HepG2 (cell line): ENCODE measurements around the gene CAPN11. TPM values are rescaled to one million over a fixed set of nuclear protein-coding genes. Genes with fewer than 3 reads are reported as not detected.

Experiments
- CEBPB ChIP-seq: IDR thresholded peaks from 2 replicates; pipeline ENCODE4 v1.6.1; 2011; ENCODE audit warnings: low read depth, low read length, improper control_type of control experiment, borderline replicate concordance
- CREB1 ChIP-seq, 2 experiments: fragments of 450-650 bp in 1 of 2; IDR thresholded peaks; 2 replicates each; pipeline ENCODE4 v1.6.1; 2016 to 2017; ENCODE audit warnings: control low read depth in 1 of 2, mild to moderate bottlenecking in 1 of 2, missing compliant biosample characterization in 1 of 2, missing genetic modification characterization in 1 of 2
- FOSL2 ChIP-seq: sonication (generic); formaldehyde crosslinking; IDR thresholded peaks from 2 replicates; pipeline ENCODE4 v1.4.0; 2020; ENCODE audit warnings: missing genetic modification reagents
- HNF4A ChIP-seq: sonication (generic); formaldehyde crosslinking; IDR thresholded peaks from 2 replicates; pipeline ENCODE4 v1.4.0; 2020; ENCODE audit warnings: missing genetic modification reagents
- HOXA3 ChIP-seq: sonication (generic); formaldehyde crosslinking; IDR thresholded peaks from 2 replicates; pipeline ENCODE4 v1.5.0; 2020; ENCODE audit warnings: missing genetic modification reagents
- JUN ChIP-seq: sonication (generic); formaldehyde crosslinking; IDR thresholded peaks from 2 replicates; pipeline ENCODE4 v1.4.0; 2020; ENCODE audit warnings: mild to moderate bottlenecking, missing genetic modification reagents
- NR2F6 ChIP-seq, 2 experiments: IDR thresholded peaks; 2 replicates each; pipeline ENCODE4 v1.6.1; 2016; ENCODE audit warnings: antibody characterized with exemption in 1 of 2, mild to moderate bottlenecking in 1 of 2
- SIX1 ChIP-seq: sonication (generic); formaldehyde crosslinking; IDR thresholded peaks from 2 replicates; pipeline ENCODE4 v1.4.0; 2020; ENCODE audit warnings: missing genetic modification reagents, borderline replicate concordance
- SOX6 ChIP-seq, 2 experiments: fragments of 450-650 bp in 1 of 2; sonication (generic) in 1 of 2; formaldehyde crosslinking in 1 of 2; IDR thresholded peaks; 2 replicates each; pipeline versions ENCODE4 v1.4.0 to v1.6.1; 2017 to 2020; ENCODE audit warnings: antibody characterized with exemption in 1 of 2, mild to moderate bottlenecking in 1 of 2, missing genetic modification reagents in 1 of 2
- TEAD3 ChIP-seq: optimal IDR thresholded peaks from 2 replicates; pipeline ENCODE3; 2016; ENCODE audit warnings: borderline replicate concordance
- ZFX ChIP-seq: sonication (generic); formaldehyde crosslinking; IDR thresholded peaks from 2 replicates; pipeline ENCODE4 v1.4.0; 2020; ENCODE audit warnings: mild to moderate bottlenecking, low read depth, missing genetic modification reagents, moderate library complexity
- ZNF3 ChIP-seq: IDR thresholded peaks from 2 replicates; pipeline ENCODE4 v1.7.0; 2017; ENCODE audit warnings: inconsistent platforms
- ZNF33B ChIP-seq: sonication (generic); formaldehyde crosslinking; IDR thresholded peaks from 2 replicates; pipeline ENCODE4 v1.5.1; 2020; ENCODE audit warnings: mild to moderate bottlenecking, missing genetic modification reagents
- ZNF546 ChIP-seq: sonication (generic); formaldehyde crosslinking; conservative IDR thresholded peaks from 2 replicates; pipeline ENCODE4 v1.8.1; 2023; ENCODE audit warnings: mild to moderate bottlenecking, missing genetic modification reagents
- ZNF616 ChIP-seq: sonication (generic); formaldehyde crosslinking; IDR thresholded peaks from 2 replicates; pipeline ENCODE4 v1.5.0; 2020; ENCODE audit warnings: low read depth, mild to moderate bottlenecking, missing genetic modification reagents
- ZNF644 ChIP-seq: IDR thresholded peaks from 2 replicates; pipeline ENCODE4 v1.6.1; 2016; ENCODE audit warnings: low read depth
- polyA plus RNA-seq, 8 experiments: library from polyadenylated mRNA; depleted of rRNA in 3 of 8; stranded (reverse) in 7 of 8; unstranded in 1 of 8; fragments of >200 nt; fragmentation: Illumina TruSeq in 4 of 8; extraction: Trizol in 4 of 8; gene quantifications; 2 replicates each; pipeline versions ENCODE4 v1.2.1 to v1.2.3, GENCODE V29; 2011 to 2016; ENCODE audit warnings: low read depth in 4 of 8, missing spikeins in 1 of 8, mixed read lengths in 1 of 8; ENCODE audit not compliant: insufficient read depth in 1 of 8
- total RNA-seq, 5 experiments: library from RNA; depleted of rRNA; stranded (reverse); fragments of >200 nt; fragmentation: Illumina TruSeq; extraction: Trizol; gene quantifications; 2 replicates each; pipeline ENCODE4 v1.2.3, GENCODE V29; 2016; ENCODE audit warnings: low read depth in 1 of 5
- TF ChIP-seq, protein P1 (sequence below): sonication (generic); formaldehyde crosslinking; IDR thresholded peaks from 2 replicates; pipeline ENCODE4 v1.4.0; 2020; ENCODE audit warnings: missing genetic modification reagents
- TF ChIP-seq, protein P2 (sequence below): IDR thresholded peaks from 2 replicates; pipeline ENCODE4 v1.6.1; 2012; ENCODE audit warnings: low read depth, low read length, improper control_type of control experiment
- TF ChIP-seq, protein P3 (sequence below): sonication (generic); formaldehyde crosslinking; IDR thresholded peaks from 2 replicates; pipeline ENCODE4 v1.8.0; 2022; ENCODE audit warnings: missing genetic modification reagents, mild to moderate bottlenecking, inconsistent platforms, borderline replicate concordance
- TF ChIP-seq, protein P4 (sequence below): sonication (generic); formaldehyde crosslinking; IDR thresholded peaks from 2 replicates; pipeline ENCODE4 v1.4.0; 2020; ENCODE audit warnings: missing genetic modification reagents
- TF ChIP-seq, protein P5 (sequence below): sonication (generic); formaldehyde crosslinking; IDR thresholded peaks from 2 replicates; pipeline ENCODE4 v1.4.0; 2020; ENCODE audit warnings: missing genetic modification reagents

CAPN11 gene
- total and polyA plus RNA-seq, 2 of the 13 experiments (the other 11 are each of a cell fraction or from before 2014, with no cell fraction given) = 0.07 to 0.11 TPM

DNA sequence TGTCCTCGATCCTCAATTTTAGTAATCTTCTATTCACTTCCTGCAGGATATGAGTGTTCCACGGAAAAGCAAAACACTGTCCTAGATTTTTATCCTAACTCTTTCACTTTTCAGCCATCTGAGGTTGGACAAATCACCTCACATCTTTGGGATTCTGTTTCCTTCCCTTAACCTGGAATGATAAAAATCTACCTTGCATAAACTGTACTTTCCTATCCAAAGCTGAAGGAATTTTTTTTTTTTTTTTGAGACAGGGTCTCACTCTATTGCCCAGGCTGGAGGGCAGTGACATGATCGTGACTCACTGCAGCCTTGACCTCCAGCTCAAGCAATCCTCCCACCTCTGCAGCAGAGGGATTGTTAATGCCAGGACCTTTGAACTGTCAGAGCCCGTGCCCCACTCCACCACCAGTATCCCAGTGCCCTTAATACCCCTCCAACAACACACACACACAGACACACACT lies 20.5 kb downstream of the CAPN11 start (continued):
- TF ChIP-seq, protein P1, sequence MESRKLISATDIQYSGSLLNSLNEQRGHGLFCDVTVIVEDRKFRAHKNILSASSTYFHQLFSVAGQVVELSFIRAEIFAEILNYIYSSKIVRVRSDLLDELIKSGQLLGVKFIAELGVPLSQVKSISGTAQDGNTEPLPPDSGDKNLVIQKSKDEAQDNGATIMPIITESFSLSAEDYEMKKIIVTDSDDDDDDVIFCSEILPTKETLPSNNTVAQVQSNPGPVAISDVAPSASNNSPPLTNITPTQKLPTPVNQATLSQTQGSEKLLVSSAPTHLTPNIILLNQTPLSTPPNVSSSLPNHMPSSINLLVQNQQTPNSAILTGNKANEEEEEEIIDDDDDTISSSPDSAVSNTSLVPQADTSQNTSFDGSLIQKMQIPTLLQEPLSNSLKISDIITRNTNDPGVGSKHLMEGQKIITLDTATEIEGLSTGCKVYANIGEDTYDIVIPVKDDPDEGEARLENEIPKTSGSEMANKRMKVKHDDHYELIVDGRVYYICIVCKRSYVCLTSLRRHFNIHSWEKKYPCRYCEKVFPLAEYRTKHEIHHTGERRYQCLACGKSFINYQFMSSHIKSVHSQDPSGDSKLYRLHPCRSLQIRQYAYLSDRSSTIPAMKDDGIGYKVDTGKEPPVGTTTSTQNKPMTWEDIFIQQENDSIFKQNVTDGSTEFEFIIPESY (CRISPR knock-in tag) = 0 out of 2 replicates have a peak, but pooled peaks have one; percentile 19
- peak; percentile 76; the same call in 1 of the 2 replicates for TF ChIP-seq JUN
- TF ChIP-seq, protein P2, sequence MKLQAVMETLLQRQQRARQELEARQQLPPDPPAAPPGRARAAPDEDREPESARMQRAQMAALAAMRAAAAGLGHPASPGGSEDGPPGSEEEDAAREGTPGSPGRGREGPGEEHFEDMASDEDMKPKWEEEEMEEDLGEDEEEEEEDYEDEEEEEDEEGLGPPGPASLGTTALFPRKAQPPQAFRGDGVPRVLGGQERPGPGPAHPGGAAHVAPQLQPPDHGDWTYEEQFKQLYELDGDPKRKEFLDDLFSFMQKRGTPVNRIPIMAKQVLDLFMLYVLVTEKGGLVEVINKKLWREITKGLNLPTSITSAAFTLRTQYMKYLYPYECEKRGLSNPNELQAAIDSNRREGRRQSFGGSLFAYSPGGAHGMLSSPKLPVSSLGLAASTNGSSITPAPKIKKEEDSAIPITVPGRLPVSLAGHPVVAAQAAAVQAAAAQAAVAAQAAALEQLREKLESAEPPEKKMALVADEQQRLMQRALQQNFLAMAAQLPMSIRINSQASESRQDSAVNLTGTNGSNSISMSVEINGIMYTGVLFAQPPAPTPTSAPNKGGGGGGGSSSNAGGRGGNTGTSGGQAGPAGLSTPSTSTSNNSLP = peak; percentile 72
- TF ChIP-seq, protein P3, sequence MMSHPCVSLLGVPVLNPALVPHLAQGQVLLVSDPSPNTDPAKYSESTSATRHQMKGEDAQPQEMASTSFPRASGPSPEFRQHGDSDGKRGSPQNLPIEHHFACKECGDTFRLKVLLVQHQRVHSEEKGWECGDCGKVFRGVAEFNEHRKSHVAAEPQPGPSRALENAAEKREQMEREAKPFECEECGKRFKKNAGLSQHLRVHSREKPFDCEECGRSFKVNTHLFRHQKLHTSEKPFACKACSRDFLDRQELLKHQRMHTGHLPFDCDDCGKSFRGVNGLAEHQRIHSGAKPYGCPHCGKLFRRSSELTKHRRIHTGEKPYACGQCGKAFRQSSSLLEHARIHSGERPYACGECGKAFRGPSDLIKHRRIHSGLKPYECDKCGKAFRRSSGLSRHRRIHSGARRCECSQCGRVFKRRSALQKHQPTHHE (CRISPR knock-in tag) = no peak
- peak; percentile 45; the same call in 1 of the 2 replicates for TF ChIP-seq CREB1 (IDR thresholded peaks at IDR 0.05)
- TF ChIP-seq CREB1 (CRISPR knock-in tag; IDR thresholded peaks at IDR 0.05) = no peak
- no peak for TF ChIP-seq ZNF616
- no peak for TF ChIP-seq ZNF546 (CRISPR knock-in tag)
- TF ChIP-seq, protein P4, sequence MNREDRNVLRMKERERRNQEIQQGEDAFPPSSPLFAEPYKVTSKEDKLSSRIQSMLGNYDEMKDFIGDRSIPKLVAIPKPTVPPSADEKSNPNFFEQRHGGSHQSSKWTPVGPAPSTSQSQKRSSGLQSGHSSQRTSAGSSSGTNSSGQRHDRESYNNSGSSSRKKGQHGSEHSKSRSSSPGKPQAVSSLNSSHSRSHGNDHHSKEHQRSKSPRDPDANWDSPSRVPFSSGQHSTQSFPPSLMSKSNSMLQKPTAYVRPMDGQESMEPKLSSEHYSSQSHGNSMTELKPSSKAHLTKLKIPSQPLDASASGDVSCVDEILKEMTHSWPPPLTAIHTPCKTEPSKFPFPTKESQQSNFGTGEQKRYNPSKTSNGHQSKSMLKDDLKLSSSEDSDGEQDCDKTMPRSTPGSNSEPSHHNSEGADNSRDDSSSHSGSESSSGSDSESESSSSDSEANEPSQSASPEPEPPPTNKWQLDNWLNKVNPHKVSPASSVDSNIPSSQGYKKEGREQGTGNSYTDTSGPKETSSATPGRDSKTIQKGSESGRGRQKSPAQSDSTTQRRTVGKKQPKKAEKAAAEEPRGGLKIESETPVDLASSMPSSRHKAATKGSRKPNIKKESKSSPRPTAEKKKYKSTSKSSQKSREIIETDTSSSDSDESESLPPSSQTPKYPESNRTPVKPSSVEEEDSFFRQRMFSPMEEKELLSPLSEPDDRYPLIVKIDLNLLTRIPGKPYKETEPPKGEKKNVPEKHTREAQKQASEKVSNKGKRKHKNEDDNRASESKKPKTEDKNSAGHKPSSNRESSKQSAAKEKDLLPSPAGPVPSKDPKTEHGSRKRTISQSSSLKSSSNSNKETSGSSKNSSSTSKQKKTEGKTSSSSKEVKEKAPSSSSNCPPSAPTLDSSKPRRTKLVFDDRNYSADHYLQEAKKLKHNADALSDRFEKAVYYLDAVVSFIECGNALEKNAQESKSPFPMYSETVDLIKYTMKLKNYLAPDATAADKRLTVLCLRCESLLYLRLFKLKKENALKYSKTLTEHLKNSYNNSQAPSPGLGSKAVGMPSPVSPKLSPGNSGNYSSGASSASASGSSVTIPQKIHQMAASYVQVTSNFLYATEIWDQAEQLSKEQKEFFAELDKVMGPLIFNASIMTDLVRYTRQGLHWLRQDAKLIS (CRISPR knock-in tag) = no peak
- peak; percentile 59 for TF ChIP-seq TEAD3
- TF ChIP-seq FOSL2 = peak; percentile 96
- peak; percentile 66; the same call in 1 of the 2 replicates for TF ChIP-seq ZNF3
- TF ChIP-seq ZNF33B = no peak
- TF ChIP-seq NR2F6 (IDR thresholded peaks at IDR 0.05) = peak; percentile 94
- TF ChIP-seq NR2F6 (CRISPR knock-in tag; IDR thresholded peaks at IDR 0.05) = peak; percentile 96
- TF ChIP-seq SIX1 = 0 out of 2 replicates have a peak, but pooled peaks have one; percentile 30
- TF ChIP-seq SOX6 (IDR thresholded peaks at IDR 0.05) = no peak
- peak; percentile 70 for TF ChIP-seq SOX6 (CRISPR knock-in tag; IDR thresholded peaks at IDR 0.05)
- TF ChIP-seq HOXA3 (CRISPR knock-in tag) = peak; percentile 22; the same call in 1 of the 2 replicates
- TF ChIP-seq ZFX = 0 out of 2 replicates have a peak, but pooled peaks have one; percentile 14
- TF ChIP-seq, protein P5, sequence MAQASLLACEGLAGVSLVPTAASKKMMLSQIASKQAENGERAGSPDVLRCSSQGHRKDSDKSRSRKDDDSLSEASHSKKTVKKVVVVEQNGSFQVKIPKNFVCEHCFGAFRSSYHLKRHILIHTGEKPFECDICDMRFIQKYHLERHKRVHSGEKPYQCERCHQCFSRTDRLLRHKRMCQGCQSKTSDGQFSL (CRISPR knock-in tag) = no peak
- TF ChIP-seq HNF4A (CRISPR knock-in tag) = peak; percentile 76
- TF ChIP-seq ZNF644 (CRISPR knock-in tag) = 0 out of 2 replicates have a peak, but pooled peaks have one; percentile 8
- TF ChIP-seq CEBPB = 0 out of 2 replicates have a peak, but pooled peaks have one; percentile 2
